HEK293T (cell line): ENCODE data around the gene TIPARP.

Experiments used
- CTCF ChIA-PET: fragments of 350-600 bp; formaldehyde crosslinking; extraction: SDS; loops from one replicate; lab custom pipeline; 2021; ENCODE audit warnings: antibody characterized with exemption, inconsistent platforms; lab: Yijun Ruan, JAX
- POLR2A ChIA-PET: fragments of 350-600 bp; formaldehyde crosslinking; extraction: SDS; loops from one replicate; lab custom pipeline; 2020; ENCODE audit warnings: antibody characterized with exemption, inconsistent platforms; lab: Yijun Ruan, JAX
- DNase-seq: peaks from one replicate; pipeline ENCODE4 v3.0.0; 2012; ENCODE audit warnings: mixed read lengths; ENCODE audit errors: extremely low spot score
- ARNT ChIP-seq: fragments of 450-650 bp; IDR thresholded peaks from 2 replicates; pipeline ENCODE4 v1.6.1; 2017; ENCODE audit warnings: mild to moderate bottlenecking
- BHLHE40 ChIP-seq: fragments of 450-650 bp; IDR thresholded peaks from 2 replicates; pipeline ENCODE4 v1.6.1; 2016; ENCODE audit warnings: mild to moderate bottlenecking, moderate library complexity, borderline replicate concordance
- CTBP1 ChIP-seq: fragments of 450-650 bp; IDR thresholded peaks from 2 replicates; pipeline ENCODE4 v1.6.1; 2016; ENCODE audit warnings: borderline replicate concordance
- ELF4 ChIP-seq: fragments of 450-650 bp; IDR thresholded peaks from 2 replicates; pipeline ENCODE4 v1.6.1; 2017; ENCODE audit warnings: antibody characterized with exemption
- FOXA1 ChIP-seq: fragments of 450-650 bp; IDR thresholded peaks from 2 replicates; pipeline ENCODE4 v1.6.1; 2016; ENCODE audit warnings: mild to moderate bottlenecking
- FOXK2 ChIP-seq: fragments of 450-650 bp; IDR thresholded peaks from 2 replicates; pipeline ENCODE4 v1.6.1; 2016; ENCODE audit warnings: mild to moderate bottlenecking
- FOXM1 ChIP-seq: fragments of 450-650 bp; IDR thresholded peaks from 2 replicates; pipeline ENCODE4 v1.6.1; 2017; ENCODE audit warnings: mild to moderate bottlenecking, borderline replicate concordance
- HDGF ChIP-seq: fragments of 450-650 bp; IDR thresholded peaks from 2 replicates; pipeline ENCODE4 v1.6.1; 2017; ENCODE audit warnings: antibody characterized with exemption, borderline replicate concordance
- L3MBTL2 ChIP-seq: fragments of 450-650 bp; conservative IDR thresholded peaks from 2 replicates; pipeline ENCODE4 v1.6.1; 2016; ENCODE audit warnings: mild to moderate bottlenecking
- LEF1 ChIP-seq: fragments of 450-650 bp; IDR thresholded peaks from 2 replicates; pipeline ENCODE4 v1.6.1; 2017; ENCODE audit warnings: mild to moderate bottlenecking, borderline replicate concordance
- NFRKB ChIP-seq: fragments of 450-650 bp; IDR thresholded peaks from 2 replicates; pipeline ENCODE4 v1.6.1; 2016; ENCODE audit warnings: mild to moderate bottlenecking, moderate library complexity
- SP1 ChIP-seq: fragments of 450-650 bp; IDR thresholded peaks from 2 replicates; pipeline ENCODE4 v1.6.1; 2017
- SUZ12 ChIP-seq: fragments of 450-650 bp; IDR thresholded peaks from 2 replicates; pipeline ENCODE4 v1.6.1; 2016; ENCODE audit warnings: mild to moderate bottlenecking
- TARDBP ChIP-seq: fragments of 450-650 bp; IDR thresholded peaks from 2 replicates; pipeline ENCODE4 v1.6.1; 2016
- ZNF384 ChIP-seq: fragments of 450-650 bp; IDR thresholded peaks from 2 replicates; pipeline ENCODE4 v1.6.1; 2016
- TF ChIP-seq, protein P1 (sequence below): fragments of 450-650 bp; IDR thresholded peaks from 2 replicates; pipeline ENCODE4 v1.6.1; 2016

The TIPARP gene

DNA sequence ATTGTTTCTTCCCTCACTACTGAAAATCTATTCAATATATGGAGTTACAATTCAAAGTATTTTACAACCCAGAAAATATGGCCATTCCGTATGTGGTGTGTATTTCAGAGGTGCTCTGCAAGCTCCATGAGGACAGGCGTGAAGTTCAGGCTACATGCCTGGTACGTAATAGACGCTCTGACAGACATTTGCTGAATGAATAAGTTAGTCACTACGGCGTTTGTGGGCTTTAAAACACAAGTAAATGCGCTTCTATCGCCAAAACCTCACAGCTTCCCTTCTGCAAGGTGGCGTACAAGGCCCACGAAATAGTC, 701 bp upstream of the TIPARP start:
- no peak for DNase-seq
- TF ChIP-seq ELF4: no peak
- no peak for TF ChIP-seq CTBP1
- no peak for TF ChIP-seq FOXK2
- TF ChIP-seq ARNT: no peak
- TF ChIP-seq LEF1: no peak
- no peak for TF ChIP-seq FOXA1
- TF ChIP-seq, protein P1, sequence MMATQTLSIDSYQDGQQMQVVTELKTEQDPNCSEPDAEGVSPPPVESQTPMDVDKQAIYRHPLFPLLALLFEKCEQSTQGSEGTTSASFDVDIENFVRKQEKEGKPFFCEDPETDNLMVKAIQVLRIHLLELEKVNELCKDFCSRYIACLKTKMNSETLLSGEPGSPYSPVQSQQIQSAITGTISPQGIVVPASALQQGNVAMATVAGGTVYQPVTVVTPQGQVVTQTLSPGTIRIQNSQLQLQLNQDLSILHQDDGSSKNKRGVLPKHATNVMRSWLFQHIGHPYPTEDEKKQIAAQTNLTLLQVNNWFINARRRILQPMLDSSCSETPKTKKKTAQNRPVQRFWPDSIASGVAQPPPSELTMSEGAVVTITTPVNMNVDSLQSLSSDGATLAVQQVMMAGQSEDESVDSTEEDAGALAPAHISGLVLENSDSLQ: no peak
- no peak for TF ChIP-seq FOXM1
- no peak for TF ChIP-seq BHLHE40
- no peak for TF ChIP-seq NFRKB
- TF ChIP-seq TARDBP: no peak
- TF ChIP-seq SUZ12: no peak
- no peak for TF ChIP-seq ZNF384
- no peak for TF ChIP-seq SP1
- TF ChIP-seq L3MBTL2: no peak
- no peak for TF ChIP-seq HDGF
- CTCF ChIA-PET: interaction anchor here (0.6 to 1.3 kb wide), 3 partner anchors 13 to 499 kb away, joined by 3 to 4 read pairs (median 3); no protein-coding TSS in a partner anchor
- POLR2A ChIA-PET: interaction anchor here (1.0 to 2.4 kb wide), 3 partner anchors 8 to 118 kb away, joined by 3 to 19 read pairs (median 3); partner anchors contain the start of gene SSR3

DNA sequence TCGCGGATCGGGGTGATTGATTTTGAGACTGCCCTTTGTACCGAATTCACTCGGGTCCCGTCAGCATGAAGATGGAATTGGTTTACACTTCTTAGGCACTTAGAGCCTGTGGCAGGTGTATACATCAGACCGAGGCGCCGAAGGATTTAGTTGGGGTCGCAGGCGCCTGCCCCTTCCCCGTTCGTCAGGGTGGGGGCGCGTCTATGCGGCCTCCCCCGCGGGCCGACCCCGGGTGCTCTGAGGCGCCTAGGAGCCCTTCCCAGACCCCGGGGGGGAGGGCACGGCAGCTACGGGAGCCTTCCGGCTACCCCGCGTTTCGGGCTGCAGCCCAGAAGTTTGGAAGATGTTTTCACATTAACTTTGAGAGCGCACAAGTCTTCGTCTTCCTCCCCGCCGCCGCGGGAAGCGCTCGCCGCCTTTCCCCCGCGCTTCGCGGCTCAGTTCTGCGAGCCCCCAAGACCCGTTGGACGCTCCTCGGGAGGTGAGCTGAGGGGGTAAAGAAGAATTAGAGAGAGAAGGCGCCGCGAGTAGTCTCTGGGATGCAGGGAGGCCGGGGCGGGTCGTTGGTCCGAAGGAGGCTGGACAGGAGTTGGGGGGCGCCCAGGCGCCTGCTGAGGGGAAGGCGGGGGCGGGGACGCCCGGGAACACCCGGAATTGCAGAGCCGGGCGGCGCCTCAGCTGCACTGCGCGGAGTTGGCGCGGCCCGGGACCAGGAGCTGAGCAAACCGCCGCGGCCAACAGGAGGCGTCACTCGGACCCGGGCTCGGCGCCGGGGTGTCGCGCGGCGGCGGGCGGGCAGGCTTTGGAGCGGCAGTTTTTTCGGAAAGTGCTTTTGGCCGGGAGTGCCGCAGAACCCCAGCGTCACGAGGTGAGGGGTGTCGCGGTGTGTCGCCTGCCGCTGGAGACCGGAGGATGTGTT, 780 bp downstream of the TIPARP start:
- peak; percentile 55 for DNase-seq

DNA sequence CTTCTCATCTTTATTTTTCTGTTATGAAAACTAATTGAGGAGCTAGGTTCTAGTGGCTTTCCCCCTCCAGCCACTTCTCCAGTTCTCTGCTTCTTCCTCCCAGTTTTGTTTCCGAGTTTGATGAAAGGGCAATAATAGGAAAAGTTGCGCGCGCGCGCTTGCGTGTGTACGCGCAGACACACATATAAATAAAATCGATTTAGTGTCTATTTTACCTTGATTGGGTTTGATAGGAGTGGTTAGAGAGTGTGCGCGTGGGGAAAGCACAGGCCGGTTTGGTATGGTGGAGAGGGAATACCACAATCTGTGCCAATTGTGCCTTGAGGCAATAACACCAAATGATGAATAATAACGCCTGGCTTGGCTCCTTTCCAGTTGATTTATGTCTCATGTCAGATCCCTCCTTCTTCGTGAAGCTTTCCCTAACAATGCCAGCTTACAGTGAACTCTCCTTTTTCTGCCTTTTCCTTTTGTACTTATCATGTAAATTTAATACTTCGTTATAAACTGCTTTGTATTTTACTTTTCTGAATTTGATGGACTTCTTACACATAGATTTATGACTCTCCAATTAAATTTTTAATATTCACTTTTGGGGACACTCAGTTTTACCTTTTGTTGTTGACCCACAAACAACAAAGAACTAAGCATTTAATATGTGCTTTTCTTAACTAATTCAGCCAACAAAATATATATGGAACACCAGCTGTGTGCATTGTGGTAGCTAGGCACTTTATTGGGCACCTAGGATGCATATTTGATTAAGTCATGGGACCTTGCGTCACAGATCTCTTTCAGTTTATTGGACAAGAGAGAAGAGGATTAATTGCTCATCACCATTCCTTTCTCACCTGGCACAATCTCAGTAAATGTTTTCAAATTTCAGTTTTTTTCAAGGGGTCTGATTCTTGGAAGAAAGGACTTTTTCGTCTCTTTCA, 1.7 kb downstream of the TIPARP start:
- ChIA-PET CTCF (interaction anchor here (0.5 to 1.0 kb wide), 7 partner anchors 11 to 730 kb away, joined by 3 read pairs; partner anchors contain the start of gene SSR3), POLR2A (interaction anchor here (1.0 to 2.6 kb wide), 2 partner anchors 121 to 412 kb away, joined by 5 to 11 read pairs; no protein-coding TSS in a partner anchor)
- no peak for DNase-seq
- TF ChIP-seq, protein P1: peak; percentile 93
- no peak for TF ChIP-seq ZNF384
- TF ChIP-seq L3MBTL2: no peak
- no peak for TF ChIP-seq FOXM1

More for the DNA sequence above, 780 bp downstream of the TIPARP start:
- CTCF ChIA-PET: interaction anchor here (0.6 to 1.1 kb wide), 8 partner anchors 12 to 1401 kb away, joined by 3 read pairs; partner anchors contain the start of gene SSR3
- TF ChIP-seq FOXM1 (no peak), LEF1 (no peak), NFRKB (no peak)
- POLR2A ChIA-PET: interaction anchor here (1.0 to 2.6 kb wide), 3 partner anchors 120 to 413 kb away, joined by 5 to 19 read pairs (median 11); partner anchors contain the start of gene SSR3

DNA sequence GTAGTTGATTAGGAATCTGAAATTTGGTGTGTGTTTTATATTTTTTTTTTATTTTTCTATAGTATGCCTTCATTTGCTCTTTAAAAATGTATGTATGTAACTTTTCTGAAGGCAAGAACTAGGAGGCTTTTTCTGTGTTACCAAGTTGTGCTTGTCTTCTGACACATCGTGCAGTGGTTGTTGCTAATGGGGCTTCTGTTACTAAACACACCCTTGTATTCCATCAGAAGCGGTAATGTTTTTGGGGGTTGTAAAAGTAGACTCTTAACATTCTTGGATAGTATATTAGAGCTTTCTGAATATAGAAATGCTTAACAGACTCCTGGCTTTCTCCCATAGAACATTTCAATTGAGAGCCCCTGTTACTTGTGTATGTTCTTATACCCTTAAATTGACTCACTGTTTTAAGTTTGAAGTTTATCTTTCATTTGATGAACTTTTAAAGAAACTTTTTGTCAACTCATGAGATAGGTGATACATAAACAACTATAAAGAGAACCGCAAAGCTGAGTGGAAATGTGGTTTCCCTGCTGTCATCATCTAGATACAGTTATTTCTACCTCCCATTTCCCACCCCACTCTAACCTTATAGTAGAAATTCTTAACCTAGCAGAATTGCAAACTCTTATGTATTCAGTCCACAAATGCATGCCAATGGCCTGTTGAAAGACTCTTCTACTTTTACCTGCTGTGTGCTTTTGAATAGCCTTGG, 2.5 kb downstream of the TIPARP start:
- CTCF ChIA-PET: interaction anchor here (0.5 kb wide), 1 partner anchor 227 kb away, joined by 3 read pairs; no protein-coding TSS in a partner anchor
- POLR2A ChIA-PET: no interaction called here
- no peak for DNase-seq
- TF ChIP-seq L3MBTL2 (no peak), BHLHE40 (no peak), FOXA1 (no peak), NFRKB (no peak), ELF4 (no peak), CTBP1 (no peak), FOXM1 (no peak), ZNF384 (no peak), SP1 (no peak), SUZ12 (no peak), LEF1 (no peak), ARNT (no peak), FOXK2 (no peak), TARDBP (no peak), HDGF (no peak)
- TF ChIP-seq, protein P1: no peak

DNA sequence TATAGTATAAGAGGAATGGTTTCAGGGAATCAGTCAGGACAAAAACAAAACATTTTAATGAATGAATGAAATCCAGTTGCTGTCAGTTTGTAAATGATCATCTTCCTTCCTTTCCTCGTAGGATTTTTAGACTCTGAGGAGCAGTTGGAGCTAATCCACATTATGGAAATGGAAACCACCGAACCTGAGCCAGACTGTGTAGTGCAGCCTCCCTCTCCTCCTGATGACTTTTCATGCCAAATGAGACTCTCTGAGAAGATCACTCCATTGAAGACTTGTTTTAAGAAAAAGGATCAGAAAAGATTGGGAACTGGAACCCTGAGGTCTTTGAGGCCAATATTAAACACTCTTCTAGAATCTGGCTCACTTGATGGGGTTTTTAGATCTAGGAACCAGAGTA, 3.1 kb downstream of the TIPARP start:
- CTCF ChIA-PET: no interaction called here
- TF ChIP-seq, protein P1: no peak
- TF ChIP-seq LEF1: no peak
- TF ChIP-seq FOXA1: no peak
- no peak for TF ChIP-seq FOXK2
- TF ChIP-seq ZNF384: no peak
- no peak for TF ChIP-seq L3MBTL2
- TF ChIP-seq SUZ12: no peak
- TF ChIP-seq HDGF: no peak
- TF ChIP-seq FOXM1: no peak
- no peak for TF ChIP-seq ELF4
- no peak for TF ChIP-seq CTBP1
- no peak for TF ChIP-seq SP1
- TF ChIP-seq ARNT: no peak
- TF ChIP-seq NFRKB: no peak
- TF ChIP-seq TARDBP: no peak
- no peak for TF ChIP-seq BHLHE40
- DNase-seq: no peak
- POLR2A ChIA-PET: no interaction called here
